Measurements from ENCODE around the gene USH2A.

USH2A gene

GRCh38 chr1:215744419-215744818, 678.8 kb downstream of the USH2A start:
- in situ Hi-C loops (cut with HindIII; ENCODE audit: low sequenced_read_pairs), result no loop called here

DNA sequence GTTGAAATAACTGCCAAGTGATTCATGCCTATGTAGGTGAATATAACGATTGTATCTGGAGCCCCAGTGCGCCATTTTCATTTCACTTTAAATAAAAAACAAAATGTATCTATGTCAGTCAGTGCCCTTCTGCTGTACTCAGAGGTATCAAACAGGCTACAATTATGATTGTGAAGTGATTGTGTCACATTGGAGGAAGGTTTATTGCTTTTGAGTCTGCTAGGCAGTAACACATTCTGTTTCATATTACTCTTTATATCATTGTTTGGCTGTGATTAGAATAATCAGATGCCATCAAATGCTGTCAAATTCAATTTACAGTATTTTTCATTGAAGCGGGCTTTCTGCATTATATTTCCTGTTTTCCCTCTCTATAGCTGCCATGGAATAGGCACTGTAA, 684.2 kb downstream of the USH2A start:
- in situ Hi-C loops (cut with HindIII; ENCODE audit: low sequenced_read_pairs), result no loop called here

GRCh38 chr1:215731699-215732098, 691.5 kb downstream of the USH2A start:
- in situ Hi-C loops (cut with HindIII; ENCODE audit: low sequenced_read_pairs), result no loop called here

- in situ Hi-C loops (cut with HindIII; ENCODE audit: low sequenced_read_pairs), result no loop called here
Observed at GRCh38 chr1:215730600-215730999, 692.6 kb downstream of the USH2A start.

GRCh38 chr1:215728169-215728568, 695.1 kb downstream of the USH2A start:
- in situ Hi-C loops (cut with HindIII; ENCODE audit: low sequenced_read_pairs), result no loop called here

GRCh38 chr1:215720126-215720525, 703.1 kb downstream of the USH2A start:
- in situ Hi-C loops (cut with HindIII; ENCODE audit: low sequenced_read_pairs), result no loop called here

DNA sequence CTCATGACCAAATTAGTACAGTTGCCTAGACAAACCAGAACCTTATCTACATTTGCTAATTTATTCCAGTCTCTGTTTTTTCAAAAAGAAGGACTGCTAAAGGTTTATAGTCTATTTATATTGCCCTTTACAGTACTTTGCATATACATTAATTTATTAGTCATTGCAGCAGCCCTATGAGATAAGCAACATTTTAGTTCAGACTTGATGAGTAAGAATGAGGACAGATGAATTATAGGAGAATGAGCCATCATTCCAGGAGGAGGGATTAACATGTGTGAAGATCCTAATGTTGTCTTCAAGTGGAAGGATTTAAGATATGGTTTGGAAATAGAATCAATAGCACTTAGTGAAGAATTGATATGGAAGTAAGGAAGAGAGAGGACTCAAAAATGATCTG, 703.7 kb downstream of the USH2A start:
- in situ Hi-C loops (cut with HindIII; ENCODE audit: low sequenced_read_pairs), result no loop called here

DNA sequence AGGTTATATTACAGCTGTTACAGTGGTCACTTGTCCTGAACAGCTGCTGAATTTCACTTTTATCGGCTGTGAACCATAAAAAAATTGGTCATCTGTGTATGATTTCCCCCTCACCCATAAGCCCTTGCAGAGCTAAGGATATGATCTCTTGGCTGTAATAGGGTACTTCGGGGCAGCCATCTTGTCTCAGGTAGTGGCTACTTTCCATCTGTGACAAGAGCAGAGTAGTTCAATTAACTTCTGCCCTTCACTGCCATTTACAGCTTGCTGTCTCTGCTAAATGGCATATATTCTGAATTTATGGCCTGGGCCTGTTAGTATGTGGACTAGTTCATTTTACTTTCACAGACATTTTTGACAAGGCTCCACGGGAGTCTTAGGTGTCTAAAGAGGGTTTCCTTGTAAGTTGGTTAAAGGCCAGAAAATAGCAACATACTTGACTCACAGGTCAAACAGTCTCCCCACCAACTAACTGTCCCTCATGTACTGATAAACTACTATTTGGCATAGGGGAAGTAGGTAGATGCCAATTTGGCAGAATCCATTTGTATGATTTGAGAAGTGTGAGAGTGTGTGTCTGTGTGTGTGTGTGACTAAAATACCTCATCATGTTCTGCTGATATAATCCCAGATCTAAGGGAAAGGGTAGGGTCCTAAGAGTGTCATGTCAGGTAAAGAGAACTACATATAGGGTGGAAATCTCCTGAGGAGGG, 704.5 kb downstream of the USH2A start:
- in situ Hi-C loops (cut with HindIII; ENCODE audit: low sequenced_read_pairs), result no loop called here

DNA sequence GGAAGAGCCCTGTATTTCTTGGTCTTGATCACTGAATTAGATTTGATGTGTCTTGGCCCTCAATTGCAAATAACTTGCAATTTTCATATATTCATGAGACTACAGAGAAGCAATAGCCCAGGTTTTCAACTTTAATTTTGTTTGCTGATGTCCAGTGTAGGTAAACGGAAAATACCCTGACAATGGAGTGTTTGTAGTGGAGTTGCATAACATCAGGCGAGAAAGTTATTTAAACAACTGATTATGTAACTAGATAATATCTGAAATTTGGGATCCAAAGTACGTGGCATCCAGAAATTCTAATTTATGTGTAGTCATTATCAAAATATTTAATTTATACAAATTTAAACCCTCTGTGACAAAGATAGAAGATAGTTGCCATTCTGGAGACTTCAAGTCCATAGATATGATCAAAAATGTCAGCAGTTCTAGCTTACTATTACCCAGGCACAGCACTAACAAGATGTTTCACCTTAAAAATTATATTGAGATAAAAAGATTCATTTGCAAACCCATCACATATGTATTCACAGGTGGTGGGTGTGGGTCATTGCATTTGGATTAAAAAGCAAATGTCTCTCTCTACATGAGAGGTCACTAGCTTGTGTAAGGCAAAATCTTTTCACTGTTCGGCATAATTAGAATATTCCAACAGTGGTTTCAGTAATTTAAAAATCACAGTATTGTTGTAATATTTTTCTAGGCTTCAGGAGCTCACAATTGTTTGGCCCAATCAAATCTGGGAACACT, 705.4 kb downstream of the USH2A start:
- in situ Hi-C loops (cut with HindIII; ENCODE audit: low sequenced_read_pairs), result no loop called here

DNA sequence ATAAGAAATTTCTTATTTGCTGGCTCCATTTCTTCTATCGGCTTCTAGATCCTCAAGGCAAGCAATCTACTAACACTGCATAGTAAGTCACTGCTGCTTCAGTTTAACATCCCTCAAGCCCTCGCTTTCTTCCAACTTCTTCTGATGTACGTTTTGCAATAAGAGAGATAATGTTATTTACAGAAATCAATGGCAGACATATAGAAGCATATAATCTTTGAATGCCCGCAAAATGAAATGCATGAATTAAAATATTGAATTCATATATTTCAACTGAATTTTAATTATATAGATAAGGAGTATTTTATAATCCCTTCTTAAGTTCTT, 712.4 kb downstream of the USH2A start:
- in situ Hi-C loops (cut with HindIII; ENCODE audit: low sequenced_read_pairs), result no loop called here

- in situ Hi-C loops (cut with HindIII; ENCODE audit: low sequenced_read_pairs), result no loop called here
Observed at GRCh38 chr1:215710036-215710898, 713.0 kb downstream of the USH2A start.

DNA sequence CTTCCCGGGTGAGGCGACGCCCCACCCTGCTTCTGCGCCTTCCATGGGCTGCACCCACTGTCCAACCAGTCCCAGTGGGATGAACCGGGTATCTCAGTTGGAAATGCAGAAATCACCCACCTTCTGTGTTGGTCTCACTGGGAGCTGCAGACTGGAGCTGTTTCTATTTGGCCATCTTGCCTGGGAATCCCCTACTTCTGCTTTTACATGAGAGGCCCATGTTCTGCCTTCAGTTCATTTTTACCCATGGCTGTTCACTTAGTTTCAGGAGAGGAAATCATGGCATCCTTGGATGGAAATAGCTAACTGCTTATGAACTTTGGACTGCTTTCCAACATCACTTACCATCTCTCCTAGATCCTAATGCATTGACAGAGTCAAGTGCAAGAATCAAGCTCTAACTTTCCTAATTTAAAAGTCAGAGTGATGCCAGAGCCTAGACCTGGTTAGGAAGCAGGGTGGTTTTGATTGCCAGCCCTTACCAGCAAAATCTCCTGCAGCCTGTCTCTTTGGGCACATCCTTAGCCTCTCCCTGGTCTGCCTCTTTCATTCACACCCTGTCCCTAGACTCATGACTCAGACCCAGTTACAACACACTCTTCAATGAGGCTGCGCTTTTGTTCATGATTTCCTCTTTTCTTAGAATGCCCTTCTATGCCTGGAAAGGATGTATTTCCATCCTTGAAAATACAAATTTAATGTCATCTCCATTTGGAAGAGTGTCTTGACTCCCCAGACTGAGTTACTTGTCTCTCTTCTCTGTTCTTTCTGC, 719.0 kb downstream of the USH2A start:
- in situ Hi-C loops (cut with HindIII; ENCODE audit: low sequenced_read_pairs), result no loop called here

- in situ Hi-C loops (cut with HindIII; ENCODE audit: low sequenced_read_pairs), result no loop called here
Observed at GRCh38 chr1:215682232-215682631, 741.0 kb downstream of the USH2A start.

DNA sequence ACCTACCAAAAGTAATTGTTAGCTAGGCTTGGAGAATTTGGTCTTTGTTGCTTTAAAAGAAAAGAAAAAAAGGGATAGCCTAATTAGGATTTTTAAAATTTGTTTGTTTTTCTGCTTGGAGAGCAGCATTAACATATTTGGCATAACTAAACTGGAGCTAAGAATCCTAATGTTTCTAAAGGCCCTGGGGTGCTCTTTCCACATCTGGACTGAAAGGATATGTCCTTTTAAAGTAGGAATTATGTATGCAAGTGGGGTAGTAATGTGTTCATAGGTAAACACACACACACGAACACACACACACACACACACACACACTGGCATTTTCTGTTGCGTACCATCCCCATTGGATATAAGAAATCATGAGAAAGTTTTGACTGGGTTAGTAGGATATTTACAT, 742.2 kb downstream of the USH2A start:
- in situ Hi-C loops (cut with HindIII; ENCODE audit: low sequenced_read_pairs), result no loop called here

DNA sequence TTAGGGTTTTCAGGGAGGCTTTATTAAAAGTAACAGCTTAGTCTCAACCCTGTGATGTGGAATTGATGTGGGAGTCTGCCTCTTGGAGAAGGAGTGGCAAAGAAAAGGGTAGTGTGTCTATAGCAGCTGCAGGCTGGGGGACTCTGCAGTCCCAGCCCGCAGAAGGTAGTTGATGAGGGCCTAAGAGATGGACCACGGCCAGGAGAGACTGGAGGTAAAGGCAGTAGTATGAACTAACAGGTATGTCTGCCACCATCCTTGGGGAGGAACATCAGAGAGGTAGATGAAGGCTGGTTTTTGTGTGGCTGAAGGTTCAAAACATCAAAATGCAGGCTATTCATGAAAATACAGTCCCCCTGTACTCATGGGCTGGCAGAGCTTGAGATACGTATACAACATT, 744.0 kb downstream of the USH2A start:
- in situ Hi-C loops (cut with HindIII; ENCODE audit: low sequenced_read_pairs), result no loop called here

DNA sequence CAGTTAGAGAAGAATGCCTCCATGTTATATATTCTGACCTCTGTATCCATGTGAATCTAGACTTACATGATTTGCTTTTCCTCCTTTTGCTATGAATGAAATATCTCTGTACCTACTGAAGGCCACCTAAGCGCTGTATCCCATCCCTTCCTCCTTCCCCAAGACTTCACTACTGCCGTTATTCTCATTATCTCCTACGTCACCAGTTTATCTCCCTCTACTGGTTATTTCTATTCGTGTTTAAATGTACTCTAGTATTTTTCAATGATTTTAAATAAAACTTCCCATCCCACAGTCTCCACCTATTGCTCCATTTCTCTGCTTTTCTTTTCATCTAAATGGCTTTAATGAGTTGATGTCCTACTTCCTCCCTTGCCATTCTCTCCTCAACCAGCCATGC, 746.1 kb downstream of the USH2A start:
- in situ Hi-C loops (cut with HindIII; ENCODE audit: low sequenced_read_pairs), result no loop called here

GRCh38 chr1:215673943-215674342, 749.3 kb downstream of the USH2A start:
- in situ Hi-C loops (cut with HindIII; ENCODE audit: low sequenced_read_pairs), result no loop called here

DNA sequence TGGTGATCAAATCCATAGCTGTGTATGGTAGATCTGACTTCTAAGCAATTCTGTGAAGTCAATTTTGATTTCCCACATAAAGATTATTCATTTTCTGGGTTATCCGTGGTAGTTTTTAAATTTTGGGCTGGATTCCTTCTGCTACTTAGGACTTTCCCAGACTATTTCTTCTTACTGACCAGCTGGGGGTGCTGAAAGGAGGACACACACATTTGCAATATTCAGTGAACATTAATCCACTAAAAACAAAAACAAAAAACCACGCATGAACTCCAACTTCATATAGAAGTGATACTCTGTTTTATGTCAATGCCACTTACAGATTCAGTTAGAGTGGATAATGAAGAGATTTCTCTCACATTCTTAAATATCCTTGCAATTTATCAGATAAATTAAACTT, 750.8 kb downstream of the USH2A start:
- in situ Hi-C loops (cut with HindIII; ENCODE audit: low sequenced_read_pairs), result no loop called here

DNA sequence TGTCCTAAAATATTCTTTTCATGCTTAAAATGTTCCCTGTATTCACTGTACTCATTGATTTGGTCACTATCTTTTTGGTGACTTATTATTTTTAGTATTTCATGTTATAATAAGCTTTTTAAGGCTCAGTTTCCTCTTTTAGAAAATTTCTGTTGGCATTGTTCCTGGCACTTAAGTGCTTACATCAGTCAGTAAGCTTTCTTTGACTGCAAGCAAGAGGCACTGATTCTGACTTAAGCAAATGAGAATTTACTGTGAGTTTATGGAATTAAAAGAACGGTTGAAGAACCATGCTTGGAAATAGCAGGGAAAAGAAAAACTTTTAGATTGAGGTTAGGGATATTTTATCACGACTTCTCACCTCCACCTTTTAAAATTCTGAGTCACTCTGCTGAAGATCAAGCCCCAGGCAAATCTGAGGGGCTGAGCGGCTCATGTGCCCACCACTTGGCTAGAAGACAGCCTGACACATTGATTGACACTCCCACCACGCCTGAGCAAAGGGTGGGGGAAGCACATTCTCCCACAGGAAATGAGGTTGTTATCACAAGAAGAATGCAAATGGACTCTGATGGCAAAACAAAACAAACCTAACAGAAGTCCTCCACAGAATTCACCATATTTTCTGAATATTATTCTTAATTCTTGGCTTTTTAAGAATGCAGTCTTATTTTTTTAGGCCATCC, 753.3 kb downstream of the USH2A start:
- in situ Hi-C loops (cut with HindIII; ENCODE audit: low sequenced_read_pairs), result no loop called here

GRCh38 chr1:215667761-215668160, 755.5 kb downstream of the USH2A start:
- in situ Hi-C loops (cut with HindIII; ENCODE audit: low sequenced_read_pairs), result no loop called here
